ENCODE results near the gene ARL8B.

DNA sequence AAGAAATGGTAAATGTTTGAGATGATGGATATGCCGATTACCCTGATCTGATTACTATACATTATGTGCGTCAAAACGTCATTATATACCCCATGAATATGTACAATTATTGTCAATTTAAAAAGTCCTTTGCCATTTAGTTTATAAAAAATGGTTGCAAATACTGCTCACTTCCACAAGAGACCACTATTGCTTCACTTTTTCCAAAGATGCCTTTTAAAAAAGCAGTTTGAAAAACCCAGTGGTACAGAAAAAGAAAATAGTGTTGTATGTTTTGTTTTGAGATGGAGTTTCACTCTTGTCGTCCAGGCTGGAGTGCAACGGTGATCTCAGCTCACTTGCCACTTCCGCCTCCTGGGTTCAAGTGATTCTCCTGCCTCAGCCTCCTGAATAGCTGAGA lies 104.7 kb downstream of the ARL8B start:
- TF ChIP-seq POLR2AphosphoS5 (IDR thresholded peaks at IDR 0.05) (no peak), POLR2A (IDR thresholded peaks at IDR 0.05) (no peak), EP300 (IDR thresholded peaks at IDR 0.05) (no peak)
- TF ChIP-seq, protein P1, sequence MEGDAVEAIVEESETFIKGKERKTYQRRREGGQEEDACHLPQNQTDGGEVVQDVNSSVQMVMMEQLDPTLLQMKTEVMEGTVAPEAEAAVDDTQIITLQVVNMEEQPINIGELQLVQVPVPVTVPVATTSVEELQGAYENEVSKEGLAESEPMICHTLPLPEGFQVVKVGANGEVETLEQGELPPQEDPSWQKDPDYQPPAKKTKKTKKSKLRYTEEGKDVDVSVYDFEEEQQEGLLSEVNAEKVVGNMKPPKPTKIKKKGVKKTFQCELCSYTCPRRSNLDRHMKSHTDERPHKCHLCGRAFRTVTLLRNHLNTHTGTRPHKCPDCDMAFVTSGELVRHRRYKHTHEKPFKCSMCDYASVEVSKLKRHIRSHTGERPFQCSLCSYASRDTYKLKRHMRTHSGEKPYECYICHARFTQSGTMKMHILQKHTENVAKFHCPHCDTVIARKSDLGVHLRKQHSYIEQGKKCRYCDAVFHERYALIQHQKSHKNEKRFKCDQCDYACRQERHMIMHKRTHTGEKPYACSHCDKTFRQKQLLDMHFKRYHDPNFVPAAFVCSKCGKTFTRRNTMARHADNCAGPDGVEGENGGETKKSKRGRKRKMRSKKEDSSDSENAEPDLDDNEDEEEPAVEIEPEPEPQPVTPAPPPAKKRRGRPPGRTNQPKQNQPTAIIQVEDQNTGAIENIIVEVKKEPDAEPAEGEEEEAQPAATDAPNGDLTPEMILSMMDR (IDR thresholded peaks at IDR 0.05) = no peak
